T-helper 1 cell treated with Interleukin-12 subunit alpha and Interleukin-12 subunit beta and Interleukin-4 antibody, amounts not matched to agents 30 μg/mL and 1 μg/mL, for 36 hours (primary cell): ENCODE results near the gene PLEKHM1.

Experiments used
- H3K27ac Mint-ChIP-seq: one replicate; pipeline ENCODE4 v1.8.0; 2021; ENCODE audit warnings: mild to moderate bottlenecking, mixed read lengths
- H3K27me3 Mint-ChIP-seq: one replicate; pipeline ENCODE4 v1.8.0; 2021; ENCODE audit warnings: low read depth, mixed read lengths
- H3K36me3 Mint-ChIP-seq: one replicate; pipeline ENCODE4 v1.8.0; 2021; ENCODE audit warnings: low read depth, mixed read lengths
- H3K4me1 Mint-ChIP-seq: one replicate; pipeline ENCODE4 v1.8.0; 2021; ENCODE audit warnings: low read depth, mixed read lengths
- H3K4me3 Mint-ChIP-seq: one replicate; pipeline ENCODE4 v1.8.0; 2021; ENCODE audit warnings: mild to moderate bottlenecking, moderate library complexity, mixed read lengths
- H3K9me3 Mint-ChIP-seq: one replicate; pipeline ENCODE4 v1.8.0; 2021; ENCODE audit warnings: mixed read lengths

The PLEKHM1 gene

GRCh38 chr17:45410144-45411091 is 80.1 kb downstream of the PLEKHM1 start:
- Mint-ChIP-seq H3K4me3 (peak overlapping the region; percentile 99), H3K4me1 (peaks cover 42% of the 10 kb centered on the region), H3K36me3 (peaks cover 17% of the 10 kb centered on the region), H3K27ac (peak overlapping the region; percentile 97), H3K9me3 (no peaks in the 10 kb centered on the region), H3K27me3 (no peaks in the 10 kb centered on the region)

DNA sequence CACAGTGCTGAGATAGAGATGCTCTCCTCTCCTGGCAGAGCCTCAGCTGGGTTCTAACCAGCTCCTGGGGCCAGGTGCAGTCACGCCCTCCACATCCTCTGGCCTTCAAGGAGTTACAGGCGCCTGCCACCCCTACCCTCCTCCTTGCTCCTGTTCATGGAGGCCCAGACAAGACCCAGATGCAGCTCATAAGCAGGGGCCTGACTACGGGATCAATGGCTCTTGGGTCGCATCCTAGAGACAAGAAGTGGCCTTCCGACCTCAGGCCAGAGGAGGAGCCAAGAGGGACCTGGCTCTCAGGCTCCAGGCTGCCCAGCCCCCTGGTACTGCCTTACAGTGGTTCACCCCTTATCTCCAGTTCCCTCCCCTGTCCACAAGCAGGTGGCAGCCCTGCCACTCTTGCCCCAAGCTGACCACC is 80.9 kb downstream of the PLEKHM1 start:
- H3K4me1 Mint-ChIP-seq, result peaks cover 37% of the 10 kb centered on the region
- peak overlapping the region; percentile 97 for H3K27ac Mint-ChIP-seq

GRCh38 chr17:45408611-45409421 is 81.7 kb downstream of the PLEKHM1 start:
- Mint-ChIP-seq H3K9me3 (no peaks in the 10 kb centered on the region), H3K27ac (peak overlapping the region; percentile 97), H3K4me3 (peak overlapping the region; percentile 99), H3K27me3 (no peaks in the 10 kb centered on the region), H3K36me3 (peaks cover 26% of the 10 kb centered on the region), H3K4me1 (peaks cover 37% of the 10 kb centered on the region)

More for the DNA sequence above, 80.9 kb downstream of the PLEKHM1 start:
- H3K27me3 Mint-ChIP-seq, result no peaks in the 10 kb centered on the region
- peak overlapping the region; percentile 99 for H3K4me3 Mint-ChIP-seq
- H3K36me3 Mint-ChIP-seq, result peaks cover 18% of the 10 kb centered on the region
- no peaks in the 10 kb centered on the region for H3K9me3 Mint-ChIP-seq

- Mint-ChIP-seq H3K4me3 (no peak overlapping the region), H3K27ac (no peak overlapping the region), H3K9me3 (no peaks in the 10 kb centered on the region), H3K27me3 (no peaks in the 10 kb centered on the region), H3K36me3 (peaks cover 37% of the 10 kb centered on the region), H3K4me1 (peaks cover 30% of the 10 kb centered on the region)
Measured at GRCh38 chr17:45406107-45406506, 84.4 kb downstream of the PLEKHM1 start.

- Mint-ChIP-seq H3K4me1 (peaks cover 26% of the 10 kb centered on the region), H3K27ac (no peak overlapping the region), H3K36me3 (peaks cover 42% of the 10 kb centered on the region), H3K27me3 (no peaks in the 10 kb centered on the region), H3K9me3 (no peaks in the 10 kb centered on the region), H3K4me3 (no peak overlapping the region)
Measured at GRCh38 chr17:45405250-45406086, 85.1 kb downstream of the PLEKHM1 start.

DNA sequence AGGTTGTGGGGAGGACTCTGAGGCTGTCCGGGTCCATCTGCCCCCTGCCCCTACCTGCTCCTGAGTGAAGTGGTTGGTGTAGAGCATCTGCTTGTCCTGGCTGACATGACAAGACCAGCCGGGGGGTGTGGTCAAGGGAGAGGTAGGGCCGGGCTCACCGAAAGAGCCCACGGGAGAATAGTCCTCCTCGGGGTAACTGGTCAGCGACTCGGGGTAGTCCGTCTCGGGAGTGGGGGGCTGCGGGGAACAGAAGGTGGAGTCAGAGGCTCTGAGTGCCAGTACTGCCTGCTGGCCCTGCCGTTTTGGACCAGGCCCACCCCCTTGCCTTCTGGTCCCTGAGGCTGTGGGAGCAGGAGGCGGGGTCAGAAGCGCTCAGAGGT is 85.7 kb downstream of the PLEKHM1 start:
- peaks cover 23% of the 10 kb centered on the region for H3K4me1 Mint-ChIP-seq
- H3K27me3 Mint-ChIP-seq, result no peaks in the 10 kb centered on the region
- peaks cover 39% of the 10 kb centered on the region for H3K36me3 Mint-ChIP-seq
- H3K9me3 Mint-ChIP-seq, result no peaks in the 10 kb centered on the region
- H3K27ac Mint-ChIP-seq, result peak overlapping the region; percentile 26
- no peak overlapping the region for H3K4me3 Mint-ChIP-seq

DNA sequence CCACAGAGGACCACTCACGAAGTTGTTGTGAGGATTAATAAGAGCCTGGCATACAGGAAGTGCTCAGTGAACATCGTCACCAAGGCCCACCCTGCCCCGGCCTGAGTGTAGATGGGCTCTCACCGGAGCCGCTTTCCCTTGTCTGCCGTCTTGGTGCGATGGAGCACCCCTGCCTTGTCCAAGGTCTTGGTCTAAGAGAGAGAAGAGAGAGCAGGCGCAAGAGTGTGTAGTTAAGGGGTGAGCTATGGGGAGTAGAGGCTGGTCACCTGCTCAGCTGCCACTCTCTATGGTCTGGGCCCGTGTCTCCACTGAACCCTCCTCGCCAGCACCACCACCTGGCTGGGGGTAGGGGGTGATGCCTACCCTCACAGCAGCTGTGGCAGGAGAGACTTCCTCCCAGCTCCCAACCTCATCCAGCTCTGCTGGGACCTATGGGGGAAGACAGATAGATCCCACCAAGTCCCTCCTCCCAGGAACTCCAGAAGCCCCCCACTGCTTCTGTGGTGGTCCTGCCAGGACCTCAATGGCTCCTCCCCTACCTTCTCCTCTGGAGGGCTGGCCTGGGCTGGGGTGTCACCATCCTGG is 86.5 kb downstream of the PLEKHM1 start:
- H3K4me1 Mint-ChIP-seq, result peaks cover 16% of the 10 kb centered on the region
- no peaks in the 10 kb centered on the region for H3K9me3 Mint-ChIP-seq
- H3K4me3 Mint-ChIP-seq, result no peak overlapping the region
- H3K27me3 Mint-ChIP-seq, result no peaks in the 10 kb centered on the region
- peaks cover 45% of the 10 kb centered on the region for H3K36me3 Mint-ChIP-seq
- no peak overlapping the region for H3K27ac Mint-ChIP-seq

- H3K4me3 Mint-ChIP-seq, result no peak overlapping the region
- no peak overlapping the region for H3K27ac Mint-ChIP-seq
- H3K27me3 Mint-ChIP-seq, result no peaks in the 10 kb centered on the region
- H3K9me3 Mint-ChIP-seq, result no peaks in the 10 kb centered on the region
- H3K4me1 Mint-ChIP-seq, result peaks cover 5% of the 10 kb centered on the region
- H3K36me3 Mint-ChIP-seq, result peaks cover 41% of the 10 kb centered on the region
Measured at GRCh38 chr17:45402916-45403315, 87.6 kb downstream of the PLEKHM1 start.

DNA sequence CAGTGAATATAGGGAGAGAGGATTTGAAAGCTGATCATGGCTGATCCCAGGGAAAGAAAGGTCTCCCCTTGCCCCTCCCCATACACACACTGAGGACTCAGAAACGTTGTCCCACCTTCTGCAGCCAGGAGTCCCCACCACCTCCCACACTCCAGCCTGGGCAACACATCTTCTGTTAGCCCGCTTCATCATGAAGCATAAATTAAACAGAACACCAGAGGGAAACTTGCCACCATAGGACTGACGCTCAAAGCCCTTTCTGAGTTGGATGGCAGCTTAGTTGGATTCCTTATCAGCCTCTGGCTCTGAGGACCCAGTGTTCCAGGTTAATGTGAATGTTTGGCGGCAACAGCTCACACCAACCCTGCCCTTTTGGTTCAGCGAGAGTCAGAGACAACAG is 91.7 kb downstream of the PLEKHM1 start:
- Mint-ChIP-seq H3K27ac (no peak overlapping the region), H3K36me3 (peaks cover 44% of the 10 kb centered on the region), H3K9me3 (no peaks in the 10 kb centered on the region), H3K4me1 (no peaks in the 10 kb centered on the region), H3K4me3 (no peak overlapping the region), H3K27me3 (no peaks in the 10 kb centered on the region)

DNA sequence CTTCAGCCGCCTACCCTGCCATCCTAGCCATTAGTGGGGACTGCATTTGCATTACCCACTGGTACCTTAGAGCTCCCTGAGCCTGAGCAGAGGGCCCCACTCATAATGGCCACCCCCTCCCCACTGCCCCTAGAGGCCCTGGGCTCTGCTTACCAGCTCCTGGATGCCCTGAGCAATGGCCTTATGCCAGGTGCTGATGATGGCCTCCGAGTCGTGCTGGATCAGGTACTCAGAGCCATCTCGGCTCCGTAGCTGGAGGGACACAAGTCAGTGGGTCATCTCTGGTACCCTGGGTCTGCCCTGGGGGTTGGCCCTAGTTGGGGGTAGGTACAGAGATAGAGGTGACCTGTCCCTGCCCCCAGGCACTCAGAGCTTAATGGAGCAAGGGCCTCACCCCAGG is 92.7 kb downstream of the PLEKHM1 start:
- H3K27me3 Mint-ChIP-seq, result no peaks in the 10 kb centered on the region
- H3K9me3 Mint-ChIP-seq, result no peaks in the 10 kb centered on the region
- H3K4me1 Mint-ChIP-seq, result peaks cover 3% of the 10 kb centered on the region
- H3K27ac Mint-ChIP-seq, result no peak overlapping the region
- H3K36me3 Mint-ChIP-seq, result peaks cover 40% of the 10 kb centered on the region
- H3K4me3 Mint-ChIP-seq, result no peak overlapping the region

GRCh38 chr17:45396496-45397205 is 93.9 kb downstream of the PLEKHM1 start:
- Mint-ChIP-seq H3K9me3 (no peaks in the 10 kb centered on the region), H3K27me3 (no peaks in the 10 kb centered on the region), H3K4me1 (peaks cover 3% of the 10 kb centered on the region), H3K4me3 (no peak overlapping the region), H3K27ac (no peak overlapping the region), H3K36me3 (peaks cover 36% of the 10 kb centered on the region)

- Mint-ChIP-seq H3K9me3 (no peaks in the 10 kb centered on the region), H3K27ac (no peak overlapping the region), H3K4me1 (peaks cover 6% of the 10 kb centered on the region), H3K27me3 (no peaks in the 10 kb centered on the region), H3K4me3 (no peak overlapping the region), H3K36me3 (peaks cover 28% of the 10 kb centered on the region)
Measured at GRCh38 chr17:45395569-45396415, 94.7 kb downstream of the PLEKHM1 start.
